ENCODE measurements around the gene COL15A1.
"Not testable (repeated sequence)": the region's sequence is repeated elsewhere in the genome, so short reads cannot be mapped to it uniquely, and the experiment has no call there.

Gene COL15A1

DNA sequence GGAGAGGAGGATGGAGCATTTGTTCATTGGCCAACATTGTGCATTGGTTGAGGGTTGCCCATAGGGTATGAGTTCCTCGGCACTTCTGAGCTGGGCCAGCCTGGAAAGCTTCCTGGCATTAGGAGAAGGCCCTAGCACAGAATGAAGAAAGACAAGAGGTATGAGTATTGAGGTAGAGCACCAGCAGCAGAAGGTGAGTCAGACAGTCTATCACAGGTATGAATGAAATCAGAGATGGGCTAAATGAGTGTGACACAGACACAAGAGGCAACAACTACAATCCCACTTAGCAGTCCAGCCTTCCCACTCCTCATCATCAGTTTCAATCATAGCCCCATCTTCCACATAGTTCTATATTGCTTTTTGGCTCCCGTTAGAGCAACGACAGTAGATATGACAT lies 135.8 kb downstream of the COL15A1 start:
- no peak for DNase-seq (ENCODE audit: low read depth)

DNA sequence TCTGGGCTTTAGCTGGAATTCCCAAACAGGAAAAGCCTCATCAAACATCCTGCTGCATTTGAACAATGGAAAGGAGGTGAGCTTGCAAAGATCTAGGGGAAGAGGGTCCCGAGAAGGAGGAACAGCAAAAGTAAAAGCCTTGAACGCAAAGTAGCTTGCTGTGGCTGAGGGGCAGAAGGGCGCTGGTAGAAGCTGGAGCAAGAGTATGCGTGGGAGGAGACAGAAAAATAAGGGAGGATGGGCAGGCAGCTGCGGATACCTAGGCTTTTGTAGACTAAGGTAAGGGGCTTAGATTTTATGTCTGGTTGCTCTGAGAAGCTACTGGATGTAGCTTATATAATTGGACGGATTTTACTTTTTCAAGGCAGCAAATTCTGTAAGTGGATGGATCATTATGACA lies 139.3 kb downstream of the COL15A1 start:
- no peak for DNase-seq (ENCODE audit: low read depth)

DNA sequence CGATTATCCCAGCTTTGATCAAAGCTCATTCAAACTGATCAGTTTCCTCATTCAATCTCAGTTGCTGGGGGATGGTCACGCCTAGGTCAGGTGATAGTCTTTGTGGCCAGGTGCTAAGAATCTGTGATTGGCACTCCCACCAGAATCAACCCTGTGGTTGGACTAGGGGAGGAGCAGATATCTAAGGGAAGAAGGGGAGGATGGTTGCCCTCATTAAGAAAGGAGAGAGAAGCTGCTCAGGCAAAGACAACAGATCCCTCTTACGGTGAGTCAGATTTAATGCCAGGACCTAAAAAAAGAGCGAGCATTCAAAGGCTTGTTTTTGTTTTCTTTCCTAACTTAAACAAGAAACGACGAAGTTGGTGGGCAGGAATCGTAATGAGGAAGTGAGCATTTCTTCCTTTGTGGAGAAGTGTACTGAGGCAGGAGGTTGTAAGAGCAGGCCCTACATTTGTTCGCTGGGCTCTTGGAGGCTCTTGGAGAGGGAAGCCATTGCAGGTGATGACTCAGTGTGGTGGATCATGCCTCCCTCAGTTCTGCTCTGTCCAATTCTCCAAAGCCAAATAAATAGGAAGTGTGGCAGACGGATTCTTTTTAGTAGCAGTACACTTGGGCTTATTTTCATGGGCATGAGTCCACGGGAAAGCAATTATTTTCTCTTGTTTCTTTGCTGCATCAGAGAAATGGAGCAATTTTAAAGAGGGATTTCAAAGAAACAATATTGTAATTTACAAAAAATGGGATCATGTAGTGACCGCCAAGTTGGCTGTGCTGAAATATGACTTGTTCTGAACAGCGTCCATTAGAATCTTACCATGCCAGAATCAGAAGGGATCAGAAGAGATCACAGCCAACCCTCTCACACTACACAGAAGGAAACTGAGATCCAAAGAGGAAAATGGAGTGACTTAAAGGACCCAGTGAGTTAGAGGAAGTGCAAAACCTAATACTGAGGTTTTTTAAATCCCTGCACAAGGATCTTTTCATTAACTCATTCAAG lies 142.5 kb downstream of the COL15A1 start:
- peak; percentile 93 for DNase-seq (ENCODE audit: low read depth)

DNA sequence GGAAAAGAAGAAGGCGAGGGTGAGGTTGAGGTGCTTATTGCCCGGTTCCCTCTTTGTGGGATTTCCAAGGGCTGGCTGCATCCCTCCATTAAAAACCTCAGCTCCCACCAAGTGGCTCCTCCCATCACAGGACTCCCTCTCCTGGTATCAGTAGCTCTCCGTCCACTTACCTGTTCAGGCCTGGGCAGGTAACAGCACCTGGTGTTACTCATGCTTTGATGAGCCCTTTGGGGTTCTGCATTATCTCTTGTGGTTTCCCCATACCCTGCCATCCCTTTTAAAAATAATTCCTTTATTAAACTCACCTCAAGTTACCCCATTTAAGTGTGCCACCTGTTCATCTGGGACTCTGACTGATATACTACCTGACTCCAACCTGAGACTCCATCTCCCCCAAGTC lies 143.8 kb downstream of the COL15A1 start:
- no peak for DNase-seq (ENCODE audit: low read depth)

DNA sequence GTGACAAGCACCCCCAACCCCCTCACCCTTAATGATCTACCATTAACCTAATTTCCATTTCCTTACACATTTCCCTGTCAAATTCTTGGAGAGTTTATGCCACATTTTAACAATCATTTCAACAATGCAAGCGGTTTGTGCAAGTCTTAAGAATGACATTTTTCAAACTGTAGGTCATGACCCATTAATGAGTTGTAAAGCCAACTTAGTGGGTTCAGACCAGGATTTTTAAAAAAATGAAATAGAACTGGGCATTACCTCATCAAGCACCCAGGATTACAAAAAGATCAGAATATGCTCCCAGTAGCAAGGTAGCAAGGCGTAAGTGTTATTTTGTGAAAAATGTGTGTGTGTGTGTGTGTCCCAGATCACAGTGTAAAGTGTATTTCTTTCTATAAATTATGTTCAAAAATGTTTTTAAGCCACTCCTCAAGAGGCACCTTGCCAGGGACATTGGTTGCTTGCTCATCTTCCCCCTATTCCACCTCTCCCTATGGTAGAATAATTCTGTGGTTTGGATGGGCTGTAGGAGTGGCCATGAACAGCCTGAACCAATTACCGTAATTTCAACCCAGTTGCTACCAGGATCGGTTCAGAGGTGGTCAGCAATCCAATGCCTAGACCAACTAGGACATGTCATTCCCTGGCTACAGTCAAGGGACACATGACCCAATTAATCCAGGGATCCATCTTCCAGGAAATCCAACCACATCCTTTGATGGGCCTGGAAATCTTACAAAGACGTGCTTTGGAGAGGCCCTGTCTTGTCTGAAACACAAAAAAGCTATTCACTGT lies 146.8 kb downstream of the COL15A1 start:
- peak; percentile 52 for DNase-seq (ENCODE audit: low read depth)

DNA sequence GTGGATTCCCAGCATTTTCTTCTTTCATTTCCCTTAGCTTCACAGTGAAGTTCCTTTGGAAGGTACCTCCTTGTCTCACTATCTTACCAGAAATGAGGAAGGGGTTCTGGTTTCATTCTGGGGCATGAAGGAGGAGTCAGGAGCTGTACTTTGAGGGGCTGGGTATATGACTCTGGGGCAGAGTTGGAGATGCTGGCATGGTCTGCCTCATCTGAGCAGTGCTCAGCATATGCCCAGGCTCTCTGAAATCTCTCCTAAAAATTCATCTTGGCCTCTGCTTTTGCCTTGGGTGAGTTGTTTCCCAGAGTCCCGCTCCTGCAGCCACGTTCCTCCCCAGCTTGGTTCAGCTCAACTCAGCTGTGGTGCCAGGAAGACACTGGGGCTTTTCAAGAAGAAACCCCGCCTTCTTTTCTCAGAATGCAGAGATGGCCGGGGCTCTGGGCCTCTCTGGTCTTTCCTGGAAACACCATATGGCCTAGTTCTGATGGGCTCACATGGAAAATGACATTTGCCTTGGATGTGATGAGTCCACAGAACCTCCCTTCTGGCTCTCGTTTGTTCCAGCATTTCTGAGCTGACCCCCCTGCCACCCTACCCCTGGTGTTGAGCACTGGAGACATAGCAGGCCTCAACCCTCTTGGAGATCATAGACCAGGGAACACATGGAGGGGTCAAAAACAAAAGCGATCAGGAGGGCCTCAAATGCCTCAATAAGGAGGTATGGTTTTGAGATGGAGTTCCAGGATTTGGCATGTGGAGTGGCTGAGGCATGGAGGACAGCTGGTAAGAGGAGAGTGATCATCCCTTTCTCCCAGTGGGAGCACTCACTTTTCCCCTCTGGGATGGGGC lies 149.2 kb downstream of the COL15A1 start:
- DNase-seq (ENCODE audit: low read depth): no peak

DNA sequence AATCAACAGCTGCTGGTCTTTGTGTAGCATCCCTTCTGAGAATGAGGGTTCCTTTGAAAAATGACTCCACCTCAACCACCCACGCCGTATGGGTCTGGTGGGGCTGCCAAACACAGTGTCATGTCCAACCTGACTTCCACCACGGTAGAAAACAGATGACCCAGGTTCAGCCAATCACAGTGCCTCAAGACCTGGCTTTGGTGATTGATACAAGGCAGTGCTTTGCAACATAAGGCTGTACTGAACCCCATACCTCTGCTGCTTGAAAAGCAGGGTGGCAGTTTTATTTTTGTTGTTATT lies 149.7 kb downstream of the COL15A1 start:
- no peak for DNase-seq (ENCODE audit: low read depth)

DNA sequence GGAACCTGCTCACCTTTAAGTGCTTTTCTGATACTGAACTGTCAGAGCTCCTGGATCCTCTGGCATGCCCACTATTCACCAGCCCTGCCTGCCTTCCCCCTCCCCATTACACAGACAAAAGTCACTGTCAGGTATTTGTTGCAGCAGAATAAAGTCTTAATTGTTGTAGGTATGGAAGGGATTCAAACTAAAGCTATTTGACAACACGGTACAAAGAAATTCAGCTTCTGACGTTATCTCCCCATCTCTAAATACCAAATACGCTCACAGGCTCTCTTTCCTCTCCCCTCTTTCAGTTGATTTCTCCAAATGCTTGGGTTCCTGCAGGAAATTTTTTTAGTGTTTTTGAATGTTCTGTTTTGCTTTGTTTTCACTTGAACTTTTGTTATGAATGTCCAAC lies 151.9 kb downstream of the COL15A1 start:
- no peak for DNase-seq (ENCODE audit: low read depth)

DNA sequence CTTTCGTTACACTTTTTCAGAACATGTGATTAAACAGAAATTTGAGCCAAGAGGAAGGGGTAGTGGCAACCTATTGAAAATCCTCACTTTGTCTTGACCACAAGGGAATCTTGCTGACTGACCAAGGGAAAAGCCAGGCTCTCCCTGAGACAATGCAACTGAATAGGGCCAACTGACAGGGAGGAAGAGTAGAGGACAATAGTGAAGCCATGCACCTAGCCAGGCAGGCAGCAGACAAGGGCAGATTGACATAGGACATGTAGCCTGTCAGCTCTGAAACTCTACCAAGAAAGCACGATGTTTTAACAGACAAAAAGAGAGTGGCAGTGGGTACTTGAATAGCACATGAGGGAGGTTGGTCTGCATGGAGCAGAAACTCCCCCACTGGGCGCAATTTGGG lies 152.7 kb downstream of the COL15A1 start:
- DNase-seq (ENCODE audit: low read depth): no peak

DNA sequence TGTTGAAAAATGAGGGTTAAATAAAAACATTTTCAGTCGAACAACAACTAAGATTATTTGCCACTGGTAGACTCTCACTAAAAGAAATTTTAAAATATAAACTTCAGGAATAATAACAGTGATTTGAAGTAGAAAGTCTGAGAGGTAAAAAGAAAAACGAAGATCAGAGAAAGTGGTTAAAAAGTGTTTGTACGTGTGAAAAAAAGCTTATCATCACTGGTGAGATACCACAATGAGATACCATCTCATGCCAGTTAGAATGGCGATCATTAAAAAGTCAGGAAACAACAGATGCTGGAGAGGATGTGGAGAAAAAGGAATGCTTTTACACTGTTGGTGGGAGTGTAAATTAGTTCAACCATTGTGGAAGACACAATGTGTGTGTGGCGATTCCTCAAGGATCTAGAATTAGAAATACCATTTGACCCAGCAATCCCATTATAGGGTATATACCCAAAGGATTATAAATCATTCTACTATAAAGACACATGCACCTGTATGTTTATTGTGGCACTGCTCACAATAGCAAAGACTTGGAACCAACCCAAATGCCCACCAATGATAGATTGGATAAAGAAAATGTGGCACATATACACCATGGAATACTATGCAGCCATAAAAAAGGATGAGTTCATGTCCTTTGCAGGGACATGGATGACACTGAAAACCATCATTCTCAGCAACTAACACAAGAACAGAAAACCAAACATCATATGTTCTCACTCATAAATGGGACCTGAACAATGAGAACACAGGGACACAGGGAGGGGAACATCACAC lies 156.3 kb downstream of the COL15A1 start:
- not testable (repeated sequence) for DNase-seq (ENCODE audit: low read depth)

DNA sequence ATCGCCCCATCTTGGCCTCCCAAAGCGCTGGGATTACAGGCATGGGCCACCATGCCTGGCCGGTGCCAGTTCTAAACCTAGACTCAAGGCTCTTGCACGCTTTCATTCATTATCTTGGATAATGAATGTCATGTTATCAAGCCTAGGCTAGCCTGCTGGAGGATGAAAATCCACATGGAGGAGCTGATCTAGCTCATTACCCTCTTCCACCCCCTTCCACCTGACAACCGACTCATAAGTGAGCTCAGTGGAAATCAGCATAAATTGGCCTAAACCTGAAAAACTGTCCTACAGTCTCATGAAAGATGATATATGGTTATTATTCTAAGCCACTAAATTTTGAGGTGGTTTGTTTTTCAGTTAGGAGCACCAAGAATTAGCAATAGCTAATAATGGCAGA lies 157.6 kb downstream of the COL15A1 start:
- DNase-seq (ENCODE audit: low read depth): no peak

DNA sequence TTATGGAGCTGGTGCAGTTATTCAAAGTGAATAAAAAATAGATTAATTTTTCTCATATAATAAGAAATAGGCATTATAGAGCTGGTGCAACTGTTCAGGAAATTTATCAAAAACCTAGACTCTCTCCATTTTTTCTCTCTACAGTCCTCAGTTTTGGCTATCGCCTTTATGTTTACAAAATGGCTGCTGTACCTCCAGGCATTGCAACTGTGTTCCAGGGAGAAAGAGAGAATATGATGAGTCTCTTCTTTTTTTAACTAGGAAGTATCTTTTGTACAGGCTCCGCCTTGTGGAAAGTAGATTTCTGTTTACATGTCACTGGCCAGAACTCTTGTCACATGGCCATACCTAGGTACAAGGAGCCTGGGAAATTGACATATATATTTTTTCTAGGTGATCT lies 158.1 kb downstream of the COL15A1 start:
- no peak for DNase-seq (ENCODE audit: low read depth)

DNA sequence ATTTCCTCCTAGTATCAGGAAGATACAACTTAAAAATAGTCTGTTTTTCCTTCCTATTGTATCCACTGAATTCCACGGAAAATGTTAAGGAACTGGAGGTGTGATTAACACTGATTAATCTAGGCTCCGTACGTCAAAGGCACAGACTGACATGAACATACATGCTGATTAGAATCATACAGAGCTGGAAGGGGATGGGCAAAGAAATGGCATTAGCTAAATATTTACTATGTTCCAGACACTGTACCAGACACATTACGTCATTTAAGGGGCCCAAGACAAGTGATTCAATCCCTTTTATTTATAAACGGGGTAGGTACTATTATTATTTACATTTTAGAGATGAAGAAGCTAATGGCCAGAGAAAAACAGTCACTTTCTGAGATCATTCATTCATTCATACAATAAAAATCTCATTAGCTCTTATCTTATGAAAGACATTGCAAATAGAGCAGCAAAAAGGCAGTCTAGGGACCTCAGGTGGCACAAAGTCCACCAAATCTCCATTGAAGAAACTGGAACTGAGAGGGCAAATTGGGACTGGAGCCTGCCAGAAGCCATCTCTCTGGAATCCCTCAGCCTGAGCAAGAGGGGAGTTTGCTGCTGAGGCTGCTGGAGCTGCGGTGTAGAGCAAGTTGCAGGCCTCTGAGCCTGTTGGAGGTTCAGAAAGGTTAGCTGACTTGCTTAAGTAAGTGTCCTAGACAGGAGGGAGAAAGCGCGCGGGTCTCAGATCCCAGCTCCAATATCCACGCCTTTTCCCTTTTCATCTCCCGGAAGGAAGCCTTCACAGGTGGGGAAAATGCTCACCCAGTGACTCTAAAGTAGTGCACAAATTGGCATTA lies 159.6 kb downstream of the COL15A1 start:
- DNase-seq (ENCODE audit: low read depth): no peak

DNA sequence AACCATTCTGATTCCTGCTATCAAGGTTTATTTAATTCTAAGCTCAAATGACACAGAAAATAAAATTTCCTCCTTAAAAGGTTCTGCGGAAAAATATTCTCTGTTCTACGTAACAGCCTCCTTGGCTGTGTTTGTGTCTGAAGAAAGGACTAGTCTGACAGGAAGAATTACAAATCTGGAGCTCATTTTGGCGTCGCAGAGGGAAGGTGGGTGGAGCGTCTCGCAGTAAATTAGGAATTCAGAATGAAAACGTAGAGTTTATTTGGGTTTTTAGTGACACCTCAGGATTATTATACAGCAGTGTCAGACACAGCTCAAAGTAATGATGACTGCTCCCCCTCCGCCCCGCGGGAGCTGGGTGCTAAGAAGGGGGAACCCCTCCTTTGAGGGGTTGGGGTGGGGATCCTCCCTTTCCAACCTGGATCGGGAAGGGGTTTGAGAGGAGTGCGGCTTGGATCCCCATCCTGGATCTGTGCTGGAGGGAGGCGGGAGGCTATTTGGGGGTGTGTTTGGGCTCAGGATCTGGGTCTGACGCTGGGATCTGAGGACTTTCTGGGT lies 160.3 kb downstream of the COL15A1 start:
- DNase-seq (ENCODE audit: low read depth): peak; percentile 71

DNA sequence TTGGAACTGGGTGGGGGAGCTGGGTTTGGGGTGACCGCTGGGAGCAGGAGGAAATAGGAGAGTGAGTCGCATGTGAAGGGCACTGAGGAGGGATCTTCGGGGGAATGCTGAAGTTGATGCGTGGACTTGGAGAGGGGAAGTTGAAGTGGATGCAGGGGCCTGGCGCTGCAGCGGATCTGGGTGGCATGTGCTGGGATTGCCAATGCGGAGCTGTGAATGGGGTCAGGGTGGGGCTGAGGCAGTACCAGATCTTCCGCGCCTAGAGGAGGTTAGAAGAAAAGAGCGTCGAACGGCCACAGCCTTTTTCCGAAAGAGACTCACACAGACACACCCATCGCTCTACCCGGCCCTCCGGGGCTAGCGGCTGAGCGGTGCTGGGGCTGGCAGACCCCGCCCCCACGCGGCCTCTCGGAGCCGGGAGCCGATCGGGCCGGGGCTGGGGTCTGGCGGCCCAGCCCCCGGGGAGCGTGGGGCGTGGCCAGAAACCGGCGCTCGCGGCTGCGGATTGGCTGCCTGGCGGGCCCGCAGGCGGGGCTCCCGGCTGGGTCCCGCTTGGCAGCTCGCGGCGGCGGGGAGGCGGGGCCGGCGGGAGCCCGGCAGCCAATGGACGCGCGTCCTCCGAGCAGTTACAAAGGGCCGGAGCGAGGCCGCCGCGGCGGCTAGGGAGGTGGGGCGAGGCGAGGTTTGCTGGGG lies 160.9 kb downstream of the COL15A1 start, which contains the start of gene TGFBR1:
Gene TGFBR1 (plus strand): TSS at position 655 of the 693 bp plus-strand sequence. CDS start 93 bp downstream, outside the sequence.
- DNase-seq (ENCODE audit: low read depth): peak; percentile 94

DNA sequence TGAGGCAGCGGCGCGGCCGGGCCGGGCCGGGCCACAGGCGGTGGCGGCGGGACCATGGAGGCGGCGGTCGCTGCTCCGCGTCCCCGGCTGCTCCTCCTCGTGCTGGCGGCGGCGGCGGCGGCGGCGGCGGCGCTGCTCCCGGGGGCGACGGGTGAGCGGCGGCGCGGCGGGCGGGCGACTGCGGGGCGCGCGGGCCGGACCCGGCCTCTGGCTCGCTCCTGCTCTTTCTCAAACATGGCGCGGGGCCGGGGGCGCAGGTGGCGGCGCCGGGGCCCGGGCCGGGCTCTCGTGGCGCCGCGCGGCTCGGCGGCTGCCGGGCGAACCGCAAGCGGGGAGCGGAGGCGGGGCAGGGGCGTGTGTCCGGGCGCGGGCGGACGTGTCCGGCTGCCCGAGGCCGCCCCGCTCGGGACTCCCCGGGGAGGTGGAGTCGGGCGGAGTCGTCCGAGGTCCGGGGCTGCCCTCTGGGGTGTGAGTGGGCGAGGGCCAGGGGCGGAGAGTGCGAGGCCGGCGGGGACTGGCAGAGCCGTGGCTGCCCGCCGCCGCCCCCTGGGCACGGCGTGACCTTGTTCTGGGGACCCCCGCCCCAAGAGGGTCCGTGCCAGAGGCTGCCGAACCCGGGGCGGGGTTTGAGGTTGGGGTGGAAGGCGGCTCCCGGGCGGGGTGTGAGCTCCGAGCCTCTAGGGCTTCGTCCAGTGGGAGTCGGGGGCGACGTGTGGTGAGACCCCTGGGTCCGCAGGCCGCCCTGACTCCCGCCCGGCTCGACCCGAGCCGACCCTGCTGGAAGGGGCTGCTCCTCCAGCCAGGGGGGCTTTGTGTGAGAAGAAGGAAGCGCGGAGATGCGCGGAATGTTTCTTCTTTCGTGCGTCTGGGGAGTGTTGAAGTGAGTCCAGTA lies 161.7 kb downstream of the COL15A1 start:
- peak; percentile 88 for DNase-seq (ENCODE audit: low read depth)

DNA sequence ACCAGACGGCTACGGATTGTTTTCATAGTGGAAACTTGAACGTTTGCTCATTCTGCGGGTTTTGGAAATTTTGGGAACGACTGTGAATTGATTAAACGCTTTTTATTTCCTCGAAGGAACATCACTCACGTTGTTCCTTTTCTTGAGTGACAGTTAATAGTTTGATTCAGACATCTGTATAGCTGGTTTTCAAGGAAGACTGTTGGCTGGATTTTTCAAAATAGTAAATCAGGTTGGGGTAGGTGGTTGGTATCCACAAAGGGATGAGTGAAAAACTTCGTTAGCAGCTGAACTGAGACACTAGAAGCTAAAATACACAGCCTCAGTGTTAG lies 162.3 kb downstream of the COL15A1 start:
- no peak for DNase-seq (ENCODE audit: low read depth)

DNA sequence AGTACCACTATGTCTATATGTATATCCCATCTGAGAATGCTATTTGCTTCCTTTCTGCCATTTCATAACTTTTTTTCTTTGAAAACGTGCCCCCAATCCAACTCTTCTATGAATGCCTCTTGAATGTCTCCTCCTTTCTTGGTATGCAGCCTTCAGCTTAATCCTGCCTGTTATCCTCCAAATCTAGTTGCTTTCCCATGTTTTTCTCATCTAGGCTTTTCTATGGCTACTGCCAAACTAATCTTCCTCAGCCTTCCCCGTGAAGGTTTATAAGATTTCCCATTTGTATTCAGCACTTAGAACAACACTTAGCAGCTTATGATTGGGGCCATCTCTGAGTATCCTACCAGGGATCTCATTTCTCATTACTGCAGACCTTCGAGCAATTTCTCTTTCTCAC lies 163.7 kb downstream of the COL15A1 start:
- peak; percentile 27 for DNase-seq (ENCODE audit: low read depth)

DNA sequence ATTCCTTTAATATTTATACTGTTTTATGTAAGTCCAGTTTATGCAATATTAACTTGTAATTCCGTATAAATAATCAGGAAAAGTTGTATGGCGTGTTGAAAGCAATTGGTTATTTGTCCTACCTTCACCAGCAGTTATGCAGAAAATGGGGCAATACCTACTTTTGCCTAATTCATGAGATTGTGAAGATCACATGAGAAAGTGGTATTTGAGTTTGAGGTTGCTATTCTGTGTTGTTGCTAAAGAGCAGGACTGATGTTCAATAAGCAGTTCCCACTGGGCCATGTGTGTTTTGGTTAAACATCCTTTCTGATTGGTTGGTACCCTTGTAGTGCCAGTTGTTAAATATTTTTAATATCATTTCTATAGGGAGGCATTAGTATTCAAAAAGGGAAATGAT lies 164.4 kb downstream of the COL15A1 start:
- no peak for DNase-seq (ENCODE audit: low read depth)
